NCI-H524 treated with DMSO at 0.1 percent for 48 hours (cell line): Measurements from ENCODE around the gene TEX54.
"Not testable (repeated sequence)": the region's sequence is repeated elsewhere in the genome, so short reads cannot be mapped to it uniquely, and the experiment has no call there.

Experiments
- DNase-seq: peaks from one replicate; lab custom pipeline; 2025; lab: John Stamatoyannopoulos, UW

The TEX54 gene

GRCh38 chr11:62832336-62833234, at the start of gene TEX54:
TEX54 (minus strand) TSS chr11:62832841.
- DNase-seq, result no peak

DNA sequence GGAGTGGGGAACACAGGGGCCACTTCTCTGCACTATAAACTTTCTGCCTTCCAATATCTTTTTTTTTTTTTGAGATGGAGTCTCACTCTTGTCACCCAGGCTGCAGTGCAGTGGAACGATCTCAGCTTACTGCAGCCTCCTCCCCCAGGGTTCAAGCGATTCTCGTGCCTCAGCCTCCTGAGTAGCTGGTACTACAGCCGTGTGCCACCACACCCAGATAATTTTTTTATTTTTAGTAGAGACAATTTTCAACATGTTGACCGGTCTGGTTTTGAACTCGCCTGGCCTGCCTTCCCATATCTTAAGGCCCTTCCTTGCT, 49.7 kb upstream of the TEX54 start:
- no peak for DNase-seq

GRCh38 chr11:62881579-62882430, 49.2 kb upstream of the TEX54 start:
- DNase-seq, result no peak

GRCh38 chr11:62880803-62881578, 48.4 kb upstream of the TEX54 start, which contains the start of gene SLC3A2:
SLC3A2 (plus strand) TSS chr11:62880896; CDS start chr11:62881024, 128 bp downstream.
- no peak for DNase-seq

GRCh38 chr11:62880231-62880802, 47.7 kb upstream of the TEX54 start:
- DNase-seq, result no peak

DNA sequence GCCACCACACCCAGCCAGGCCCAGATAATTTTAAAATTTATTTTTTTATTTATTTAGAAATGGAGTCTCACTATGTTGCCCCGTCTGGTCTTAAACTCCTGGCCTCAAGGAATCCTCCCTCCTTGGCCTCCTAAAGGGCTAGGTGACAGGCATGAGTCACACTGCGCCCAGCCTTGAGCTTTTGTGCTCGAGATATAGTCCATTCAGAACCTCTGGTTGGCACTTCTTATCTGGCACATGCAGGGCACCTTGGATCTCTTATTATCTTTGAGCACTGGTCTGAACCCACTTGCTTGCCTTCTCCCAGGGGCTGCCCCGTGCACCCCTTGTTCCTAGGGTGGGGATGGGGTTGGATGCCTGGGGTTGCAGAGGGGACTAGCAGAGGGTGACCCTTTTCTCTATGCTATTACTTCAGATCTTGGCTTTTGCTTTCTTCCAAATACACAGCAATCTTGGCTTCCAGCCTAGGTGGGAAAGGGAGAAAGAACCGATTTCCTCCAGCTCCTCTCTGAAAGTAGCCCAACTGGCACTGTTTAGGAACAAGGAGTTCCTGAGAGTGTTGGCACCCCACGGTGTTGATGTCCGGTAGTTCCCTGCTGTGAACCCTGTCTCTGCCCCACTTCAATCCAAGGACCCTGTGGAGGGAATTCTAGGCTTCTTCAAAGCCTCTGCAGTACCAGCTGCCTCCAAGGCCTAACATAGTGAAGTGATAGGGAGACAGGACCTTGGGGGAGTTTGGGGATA, 46.8 kb upstream of the TEX54 start:
- no peak for DNase-seq

DNA sequence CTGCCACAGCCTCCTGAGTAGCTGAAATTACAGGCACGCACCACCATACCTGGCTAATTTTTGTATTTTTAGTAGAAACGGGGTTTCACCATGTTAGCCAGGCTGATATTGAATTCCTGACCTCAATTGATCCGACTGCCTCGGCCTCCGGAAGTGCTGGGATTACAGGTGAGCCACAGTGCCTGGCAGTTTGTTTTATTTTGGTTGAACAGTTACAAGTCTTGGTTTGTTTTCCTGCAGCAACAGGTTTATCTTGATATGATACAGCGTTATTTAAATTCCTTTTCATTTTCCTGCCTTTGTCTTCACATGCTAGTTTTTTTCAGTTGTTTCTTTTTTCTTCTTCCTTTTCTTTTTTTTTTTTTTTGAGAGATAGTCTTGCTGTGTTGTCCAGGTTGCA, 44.1 kb upstream of the TEX54 start:
- DNase-seq, result no peak

DNA sequence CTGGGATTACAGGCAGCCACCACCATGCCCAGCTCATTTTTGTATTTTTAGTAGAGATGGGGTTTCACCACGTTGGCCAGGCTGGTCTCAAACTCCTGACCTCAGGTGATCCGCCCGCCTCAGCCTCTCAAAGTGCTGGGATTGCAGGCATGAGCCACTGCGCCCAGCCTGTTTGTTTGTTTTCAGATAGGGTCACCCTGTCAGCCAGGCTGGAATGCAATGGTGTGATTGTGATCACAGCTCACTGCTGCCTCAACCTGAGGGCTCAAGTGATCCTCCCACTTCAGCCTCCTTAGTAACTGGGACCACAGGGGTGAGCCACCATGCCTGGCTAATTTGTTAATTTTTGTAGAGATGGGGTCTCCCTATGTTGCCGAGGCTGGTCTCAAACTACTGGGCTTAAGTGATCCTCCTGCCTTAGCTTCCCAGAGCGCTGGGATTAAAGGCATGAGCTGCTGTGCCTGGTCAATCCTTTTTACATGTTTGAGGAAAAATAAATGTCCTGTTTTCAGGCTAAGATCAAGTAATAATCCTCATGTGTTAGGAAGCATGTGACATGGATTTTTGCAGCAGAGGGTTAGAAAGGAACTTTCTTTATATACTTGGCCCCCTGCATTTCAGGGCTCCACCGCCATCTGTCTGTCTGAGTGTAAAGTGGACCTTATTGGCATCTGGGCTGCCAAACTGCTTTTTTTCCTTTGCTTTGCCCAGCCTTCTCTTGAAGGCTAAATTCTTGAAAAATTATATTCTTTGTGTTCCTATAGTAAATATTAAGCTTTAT, 43.2 kb upstream of the TEX54 start:
- no peak for DNase-seq

DNA sequence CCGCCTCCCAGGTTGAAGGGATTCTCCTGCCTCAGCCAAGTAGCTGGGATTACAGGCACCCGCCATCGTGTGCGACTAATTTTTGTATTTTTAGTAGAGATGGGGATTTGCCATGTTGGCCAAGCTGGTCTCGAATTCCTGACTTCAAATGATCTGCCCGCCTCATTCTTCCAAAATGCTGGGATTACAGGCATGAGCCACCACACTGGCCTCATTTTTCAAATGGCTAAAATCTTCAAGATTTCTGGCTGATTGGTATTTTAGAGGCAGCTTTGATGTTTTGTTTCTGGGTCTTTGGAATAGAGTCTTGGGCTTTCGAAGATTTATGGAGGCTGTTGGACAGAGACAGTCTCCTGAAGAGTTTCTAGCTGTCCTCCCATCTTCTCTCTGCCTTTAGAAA, 42.2 kb upstream of the TEX54 start:
- DNase-seq, result no peak

DNA sequence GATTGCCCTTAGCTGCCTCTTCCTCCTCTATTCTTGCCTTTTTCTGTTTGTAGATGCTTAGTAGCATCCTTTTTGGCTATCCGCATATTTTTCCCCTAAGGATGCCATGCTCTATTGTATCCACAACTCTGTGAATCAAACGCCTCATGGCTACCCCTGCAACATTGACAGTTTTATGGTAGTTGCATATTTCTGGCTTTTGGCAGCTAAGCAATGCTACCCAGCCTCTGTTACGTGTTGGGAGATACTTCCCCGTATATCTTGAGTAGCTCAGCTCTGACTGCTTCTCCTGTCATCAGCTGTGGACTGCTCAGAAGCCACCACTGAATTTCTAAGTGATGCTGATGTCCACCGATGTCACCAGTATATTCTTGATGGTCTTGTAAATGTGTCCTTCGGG, 33.0 kb upstream of the TEX54 start:
- no peak for DNase-seq

- DNase-seq, result no peak
Observed at GRCh38 chr11:62863687-62864335, 31.2 kb upstream of the TEX54 start.

GRCh38 chr11:62861564-62862192, 29.0 kb upstream of the TEX54 start:
- DNase-seq, result not testable (repeated sequence)

- no peak for DNase-seq
Observed at GRCh38 chr11:62860835-62861563, 28.4 kb upstream of the TEX54 start.

- not testable (repeated sequence) for DNase-seq
Observed at GRCh38 chr11:62859281-62859703, 26.7 kb upstream of the TEX54 start.

DNA sequence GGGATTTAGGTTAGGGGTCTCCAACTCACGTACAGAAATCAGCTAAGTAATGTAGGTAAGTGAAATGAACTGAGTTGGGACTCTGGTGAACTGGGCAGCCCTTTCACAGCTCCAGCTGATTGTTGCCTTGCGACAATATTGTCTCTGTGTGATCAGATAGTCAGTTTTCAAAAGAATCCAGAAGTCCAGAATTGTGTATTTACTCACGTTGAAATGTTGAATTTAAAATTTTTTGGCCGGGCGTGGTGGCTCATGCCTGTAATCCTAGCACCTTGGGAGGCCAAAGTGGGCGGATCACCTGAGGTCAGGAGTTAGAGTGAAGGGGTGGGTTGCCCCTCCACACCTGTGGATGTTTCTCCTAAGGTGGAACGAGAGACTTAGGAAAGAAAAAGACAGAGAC, 25.6 kb upstream of the TEX54 start:
- no peak for DNase-seq

- no peak for DNase-seq
Observed at GRCh38 chr11:62857541-62857982, 24.9 kb upstream of the TEX54 start.

DNA sequence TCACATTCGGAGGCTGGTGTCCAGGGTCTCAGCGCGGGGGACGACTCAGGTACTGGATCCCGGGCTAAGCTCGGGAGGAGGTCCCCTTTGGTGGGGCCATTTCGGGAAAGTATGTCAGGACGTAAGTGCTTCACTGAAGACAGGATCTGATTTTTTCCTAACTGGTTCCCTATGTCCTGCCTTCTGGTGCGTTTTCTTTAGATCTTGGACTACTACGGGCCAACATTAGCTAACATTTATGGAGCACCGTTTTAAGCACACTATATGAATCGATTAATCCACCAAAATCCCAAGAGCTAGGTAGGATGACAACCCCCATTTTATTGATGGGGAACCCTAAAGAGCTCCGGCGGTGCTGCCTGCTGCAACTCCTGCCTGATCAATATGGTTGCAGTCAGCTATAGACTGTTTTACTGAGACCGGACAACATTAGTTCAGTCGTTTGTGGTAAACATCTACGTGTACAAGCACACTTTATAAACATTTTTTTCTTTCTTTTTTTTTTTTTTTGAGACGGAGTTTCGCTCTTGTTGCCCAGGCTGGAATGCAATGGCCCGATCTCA, 23.8 kb upstream of the TEX54 start:
- no peak for DNase-seq
